ENCODE results near the gene OCIAD1. TPM values are rescaled to one million over a fixed set of nuclear protein-coding genes. Genes with fewer than 3 reads are reported as not detected.

OCIAD1 gene
- total and polyA plus RNA-seq, 10 of the 15 experiments (the other 5 are each of a cell fraction or from before 2014, with no cell fraction given) = 89.1 to 196 (median 136) TPM

DNA sequence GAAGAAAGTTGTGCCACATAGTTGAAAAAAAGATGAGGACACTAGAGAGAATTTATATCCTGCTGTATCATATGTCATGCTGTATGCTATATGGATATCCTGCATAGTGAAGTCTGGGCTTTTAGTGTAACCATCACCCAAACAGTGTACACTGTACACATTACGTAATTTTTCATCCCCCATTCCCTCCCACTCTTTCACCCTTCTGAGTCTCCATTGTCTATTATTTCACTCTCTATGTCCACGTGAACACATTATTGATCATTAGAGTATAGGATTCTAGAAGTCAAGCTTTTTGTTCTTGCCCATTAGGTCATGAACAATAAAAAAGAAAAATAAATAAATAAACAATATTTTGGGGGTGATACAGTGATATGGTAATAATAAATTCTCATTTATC lies 32.8 kb upstream of the OCIAD1 start:
- intact Hi-C loops (cut with micrococcal nuclease; ENCODE audit: unreplicated experiment) = no loop called here
- H3K36me3 ChIP-seq (ENCODE audit: control insufficient read depth in 2 of 2, insufficient read depth in 2 of 2, low read length in 1 of 2) = no peaks in the 10 kb centered on the region
- in situ Hi-C loops (cut with MboI) = no loop called here
- ChIA-PET RAD21 (ENCODE audit: unreplicated experiment) (no interaction called here), SMC1A (ENCODE audit: uncharacterized antibody, unreplicated experiment) (interaction anchor here (1.2 kb wide), 1 partner anchor 17 kb away, joined by 6 read pairs; no protein-coding TSS in a partner anchor), CTCF (no interaction called here), POLR2A (interaction anchor here (0.7 kb wide), 1 partner anchor 16 kb away, joined by 7 read pairs; no protein-coding TSS in a partner anchor)
- H3K4me2 ChIP-seq (ENCODE audit: control insufficient read depth, insufficient read depth) = no peak overlapping the region
- no peaks in the 10 kb centered on the region for H3K9me3 ChIP-seq (replicated peaks; ENCODE audit: control insufficient read depth, insufficient read depth, low read length)
- 92% methylated on average over 2 of the region's 2 CpGs for WGBS (ENCODE audit: insufficient coverage, insufficient replicate concordance, low lambda C conversion rate, missing lambda C conversion rate)
- FAIRE-seq = no peak
- no peak for ATAC-seq
- H3K27me3 ChIP-seq (replicated peaks in 1 of 2; ENCODE audit: control insufficient read depth in 2 of 2, insufficient read depth in 2 of 2, low read length in 1 of 2) = no peaks in the 10 kb centered on the region
- TF ChIP-seq STAT1 (conservative IDR thresholded peaks at IDR 0.05) (no peak), JUND (IDR thresholded peaks at IDR 0.05; ENCODE audit: low read depth, low read length) (no peak), CTCF (IDR thresholded peaks at IDR 0.05 in 2 of 3, conservative IDR thresholded peaks at IDR 0.05 in 1 of 3; ENCODE audit: control insufficient read depth in 2 of 3, extremely low read depth in 1 of 3, insufficient read depth in 1 of 3, low read depth in 3 of 3, low read length in 3 of 3) (no peak), HDAC6 (IDR thresholded peaks at IDR 0.05; ENCODE audit: unreplicated experiment) (no peak), TCF12 (IDR thresholded peaks at IDR 0.05; ENCODE audit: low read depth, low read length) (no peak), ZNF622 (IDR thresholded peaks at IDR 0.05) (no peak), ASH2L (IDR thresholded peaks at IDR 0.05; ENCODE audit: borderline replicate concordance, low read depth) (no peak), CREM (IDR thresholded peaks at IDR 0.05; ENCODE audit: low read depth) (no peak), NR2C2 (IDR thresholded peaks at IDR 0.05; ENCODE audit: borderline replicate concordance, control insufficient read depth, insufficient read length, low read depth) (no peak), DPF2 (IDR thresholded peaks at IDR 0.05) (no peak), SIX5 (IDR thresholded peaks at IDR 0.05; ENCODE audit: low read depth, low read length, severe bottlenecking) (no peak), CHD1 (IDR thresholded peaks at IDR 0.05; ENCODE audit: low read depth, low read length) (no peak)
- TF ChIP-seq, protein P1, sequence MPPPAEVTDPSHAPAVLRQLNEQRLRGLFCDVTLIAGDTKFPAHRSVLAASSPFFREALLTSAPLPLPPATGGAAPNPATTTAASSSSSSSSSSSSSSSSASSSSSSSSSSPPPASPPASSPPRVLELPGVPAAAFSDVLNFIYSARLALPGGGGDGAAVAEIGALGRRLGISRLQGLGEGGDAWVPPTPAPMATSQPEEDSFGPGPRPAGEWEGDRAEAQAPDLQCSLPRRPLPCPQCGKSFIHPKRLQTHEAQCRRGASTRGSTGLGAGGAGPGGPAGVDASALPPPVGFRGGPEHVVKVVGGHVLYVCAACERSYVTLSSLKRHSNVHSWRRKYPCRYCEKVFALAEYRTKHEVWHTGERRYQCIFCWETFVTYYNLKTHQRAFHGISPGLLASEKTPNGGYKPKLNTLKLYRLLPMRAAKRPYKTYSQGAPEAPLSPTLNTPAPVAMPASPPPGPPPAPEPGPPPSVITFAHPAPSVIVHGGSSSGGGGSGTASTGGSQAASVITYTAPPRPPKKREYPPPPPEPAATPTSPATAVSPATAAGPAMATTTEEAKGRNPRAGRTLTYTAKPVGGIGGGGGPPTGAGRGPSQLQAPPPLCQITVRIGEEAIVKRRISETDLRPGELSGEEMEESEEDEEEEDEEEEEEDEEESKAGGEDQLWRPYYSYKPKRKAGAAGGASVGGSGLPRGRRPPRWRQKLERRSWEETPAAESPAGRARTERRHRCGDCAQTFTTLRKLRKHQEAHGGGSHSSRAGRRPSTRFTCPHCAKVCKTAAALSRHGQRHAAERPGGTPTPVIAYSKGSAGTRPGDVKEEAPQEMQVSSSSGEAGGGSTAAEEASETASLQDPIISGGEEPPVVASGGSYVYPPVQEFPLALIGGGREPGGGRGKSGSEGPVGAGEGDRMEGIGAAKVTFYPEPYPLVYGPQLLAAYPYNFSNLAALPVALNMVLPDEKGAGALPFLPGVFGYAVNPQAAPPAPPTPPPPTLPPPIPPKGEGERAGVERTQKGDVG (CRISPR knock-in tag; IDR thresholded peaks at IDR 0.05) = no peak
- TF ChIP-seq, protein P2, sequence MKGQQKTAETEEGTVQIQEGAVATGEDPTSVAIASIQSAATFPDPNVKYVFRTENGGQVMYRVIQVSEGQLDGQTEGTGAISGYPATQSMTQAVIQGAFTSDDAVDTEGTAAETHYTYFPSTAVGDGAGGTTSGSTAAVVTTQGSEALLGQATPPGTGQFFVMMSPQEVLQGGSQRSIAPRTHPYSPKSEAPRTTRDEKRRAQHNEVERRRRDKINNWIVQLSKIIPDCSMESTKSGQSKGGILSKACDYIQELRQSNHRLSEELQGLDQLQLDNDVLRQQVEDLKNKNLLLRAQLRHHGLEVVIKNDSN (IDR thresholded peaks at IDR 0.05; ENCODE audit: borderline replicate concordance, extremely low read length, insufficient read depth, low read depth, low read length) = no peak
- no peak for DNase-seq (ENCODE audit: low read depth, low spot score)
- H3K27ac ChIP-seq (ENCODE audit: control insufficient read depth, insufficient read depth) = no peak overlapping the region
- H2AFZ ChIP-seq (ENCODE audit: control insufficient read depth, low read depth, low read length) = no peak overlapping the region
- BruUV-seq (replicated peaks) = no TSS peak
- no peak overlapping the region for H3K4me3 ChIP-seq
- H3K4me1 ChIP-seq (ENCODE audit: control insufficient read depth, insufficient read depth, low read length) = peaks cover 17% of the 10 kb centered on the region
- no peak overlapping the region for H3K9ac ChIP-seq (ENCODE audit: control insufficient read depth, insufficient read depth, low read length)
- no peaks in the 10 kb centered on the region for H4K20me1 ChIP-seq (ENCODE audit: control insufficient read depth, insufficient read depth)
- no peaks in the 10 kb centered on the region for H3K79me2 ChIP-seq (ENCODE audit: control insufficient read depth, insufficient read depth, low read length)

All from GM12878 (cell line).